HUES64 (cell line): ENCODE measurements around the gene SERINC1.

ENCODE experiments used
- H3K27ac ChIP-seq: 2 replicates; pipeline ENCODE4 v1.7.0; 2013; ENCODE audit warnings: low read depth, low read length, inconsistent platforms
- H3K27me3 ChIP-seq: 2 replicates; pipeline ENCODE4 v1.6.1; 2013; ENCODE audit warnings: mild to moderate bottlenecking, low read length; ENCODE audit not compliant: insufficient read depth
- H3K36me3 ChIP-seq: 2 replicates; pipeline ENCODE4 v1.6.1; 2013; ENCODE audit warnings: mild to moderate bottlenecking, low read length; ENCODE audit not compliant: insufficient read depth
- H3K4me1 ChIP-seq: 2 replicates; pipeline ENCODE4 v1.6.1; 2013; ENCODE audit warnings: mild to moderate bottlenecking, low read length, moderate library complexity; ENCODE audit not compliant: insufficient read depth
- H3K4me3 ChIP-seq: 2 replicates; pipeline ENCODE4 v1.5.1; 2013; ENCODE audit warnings: mild to moderate bottlenecking, low read length, moderate library complexity
- H3K9ac ChIP-seq: 2 replicates; pipeline ENCODE4 v1.6.1; 2013; ENCODE audit warnings: mild to moderate bottlenecking, low read depth, low read length
- H3K9me3 ChIP-seq: 2 replicates; pipeline ENCODE4 v1.6.1; 2013; ENCODE audit warnings: low read depth, low read length; ENCODE audit not compliant: insufficient read depth
- WGBS: fragments of 150-250, 120-280 bp; methylation state at CpG from one replicate; pipeline ENCODE4 v1.1.7; 2013; ENCODE audit warnings: missing lambda C conversion rate; 5-methylcytosine and 5-hydroxymethylcytosine counted together

The SERINC1 gene

GRCh38 chr6:122408240-122408639 is 63.4 kb downstream of the SERINC1 start:
- 91% methylated on average over 1 of the region's 1 CpG for WGBS
- Histone ChIP-seq H3K27ac (no peak overlapping the region), H3K9me3 (no peaks in the 10 kb centered on the region), H3K4me1 (peaks cover 12% of the 10 kb centered on the region), H3K36me3 (peaks cover 13% of the 10 kb centered on the region), H3K4me3 (no peak overlapping the region), H3K27me3 (no peaks in the 10 kb centered on the region), H3K9ac (no peak overlapping the region)

GRCh38 chr6:122407712-122408111 is 63.9 kb downstream of the SERINC1 start:
- no peak overlapping the region for H3K27ac ChIP-seq
- H3K4me3 ChIP-seq = no peak overlapping the region
- WGBS = 78% methylated on average over 4 of the region's 4 CpGs
- H3K36me3 ChIP-seq = peaks cover 8% of the 10 kb centered on the region
- H3K9ac ChIP-seq = no peak overlapping the region
- no peaks in the 10 kb centered on the region for H3K27me3 ChIP-seq
- H3K9me3 ChIP-seq = no peaks in the 10 kb centered on the region
- peaks cover 12% of the 10 kb centered on the region for H3K4me1 ChIP-seq

GRCh38 chr6:122406187-122406586 is 65.4 kb downstream of the SERINC1 start:
- no peak overlapping the region for H3K4me3 ChIP-seq
- no peaks in the 10 kb centered on the region for H3K9me3 ChIP-seq
- H3K9ac ChIP-seq = no peak overlapping the region
- H3K27ac ChIP-seq = no peak overlapping the region
- H3K4me1 ChIP-seq = peaks cover 12% of the 10 kb centered on the region
- 71% methylated on average over 1 of the region's 1 CpG for WGBS
- H3K36me3 ChIP-seq = no peaks in the 10 kb centered on the region
- peaks cover 1% of the 10 kb centered on the region; the same call in 1 of the 2 replicates for H3K27me3 ChIP-seq

GRCh38 chr6:122405417-122405816 is 66.2 kb downstream of the SERINC1 start:
- H3K4me1 ChIP-seq = peaks cover 16% of the 10 kb centered on the region
- H3K36me3 ChIP-seq = no peaks in the 10 kb centered on the region
- H3K9ac ChIP-seq = no peak overlapping the region
- WGBS = 94% methylated on average over 1 of the region's 1 CpG
- no peak overlapping the region for H3K27ac ChIP-seq
- H3K4me3 ChIP-seq = no peak overlapping the region
- H3K9me3 ChIP-seq = no peaks in the 10 kb centered on the region
- peaks cover 9% of the 10 kb centered on the region for H3K27me3 ChIP-seq

- Histone ChIP-seq H3K27ac (no peak overlapping the region), H3K4me1 (peaks cover 17% of the 10 kb centered on the region), H3K9ac (no peak overlapping the region), H3K27me3 (peaks cover 15% of the 10 kb centered on the region), H3K4me3 (no peak overlapping the region), H3K36me3 (no peaks in the 10 kb centered on the region), H3K9me3 (no peaks in the 10 kb centered on the region)
- 94% methylated on average over 2 of the region's 2 CpGs for WGBS
Observed at GRCh38 chr6:122404444-122404843, 67.2 kb downstream of the SERINC1 start.

GRCh38 chr6:122401104-122401503 is 70.5 kb downstream of the SERINC1 start:
- WGBS = 95% methylated on average over 4 of the region's 4 CpGs

GRCh38 chr6:122400462-122401089 is 71.0 kb downstream of the SERINC1 start:
- peak overlapping the region; percentile 98 for H3K4me3 ChIP-seq
- no peak overlapping the region for H3K27ac ChIP-seq
- no peaks in the 10 kb centered on the region for H3K36me3 ChIP-seq
- H3K4me1 ChIP-seq = peaks cover 12% of the 10 kb centered on the region; the same call in 1 of the 2 replicates
- 70% methylated on average over 3 of the region's 4 CpGs for WGBS
- H3K9me3 ChIP-seq = no peaks in the 10 kb centered on the region
- no peak overlapping the region; the same call in 1 of the 2 replicates for H3K9ac ChIP-seq
- peaks cover 45% of the 10 kb centered on the region for H3K27me3 ChIP-seq

More at GRCh38 chr6:122401104-122401503, 70.5 kb downstream of the SERINC1 start:
- no peaks in the 10 kb centered on the region for H3K36me3 ChIP-seq
- peaks cover 40% of the 10 kb centered on the region for H3K27me3 ChIP-seq
- H3K4me1 ChIP-seq = peaks cover 17% of the 10 kb centered on the region
- no peak overlapping the region for H3K27ac ChIP-seq
- H3K9ac ChIP-seq = no peak overlapping the region
- H3K4me3 ChIP-seq = peak overlapping the region; percentile 98; the same call in 1 of the 2 replicates
- no peaks in the 10 kb centered on the region for H3K9me3 ChIP-seq

GRCh38 chr6:122400121-122400450 is 71.5 kb downstream of the SERINC1 start:
- Histone ChIP-seq H3K4me1 (peaks cover 11% of the 10 kb centered on the region; the same call in 1 of the 2 replicates), H3K4me3 (peak overlapping the region; percentile 98), H3K9me3 (no peaks in the 10 kb centered on the region), H3K9ac (peak overlapping the region; percentile 84), H3K27ac (no peak overlapping the region), H3K27me3 (peaks cover 50% of the 10 kb centered on the region), H3K36me3 (no peaks in the 10 kb centered on the region)
- under 1% methylated on average over 20 of the region's 20 CpGs for WGBS

GRCh38 chr6:122399348-122400120 is 72.1 kb downstream of the SERINC1 start, which contains the start of gene HSF2:
TSS of gene HSF2 (plus strand) at chr6:122399652. CDS start at chr6:122399738, 86 bp downstream.
- peak within 1 kb of the TSS; percentile 98 for H3K4me3 ChIP-seq
- peaks cover 11% of the 10 kb centered on the region; the same call in 1 of the 2 replicates for H3K4me1 ChIP-seq
- peak within 1 kb of the TSS; percentile 84 for H3K9ac ChIP-seq
- no peaks in the 10 kb centered on the region for H3K36me3 ChIP-seq
- peak within 1 kb of the TSS; percentile 50; the same call in 1 of the 2 replicates for H3K27ac ChIP-seq
- under 1% methylated on average over 82 of the region's 82 CpGs for WGBS
- H3K27me3 ChIP-seq = peaks cover 56% of the 10 kb centered on the region
- H3K9me3 ChIP-seq = no peaks in the 10 kb centered on the region

- no peak overlapping the region for H3K9ac ChIP-seq
- peaks cover 61% of the 10 kb centered on the region for H3K27me3 ChIP-seq
- H3K36me3 ChIP-seq = no peaks in the 10 kb centered on the region
- H3K4me1 ChIP-seq = peaks cover 11% of the 10 kb centered on the region; the same call in 1 of the 2 replicates
- WGBS = 6% methylated on average over 2 of the region's 2 CpGs
- no peak overlapping the region for H3K27ac ChIP-seq
- H3K9me3 ChIP-seq = no peaks in the 10 kb centered on the region
- peak overlapping the region; percentile 44 for H3K4me3 ChIP-seq
Observed at GRCh38 chr6:122399055-122399347, 72.6 kb downstream of the SERINC1 start.

GRCh38 chr6:122394016-122394415 is 77.6 kb downstream of the SERINC1 start:
- WGBS = 85% methylated on average over 5 of the region's 5 CpGs
- H3K27ac ChIP-seq = no peak overlapping the region
- no peak overlapping the region for H3K9ac ChIP-seq
- no peaks in the 10 kb centered on the region for H3K9me3 ChIP-seq
- H3K4me1 ChIP-seq = peaks cover 10% of the 10 kb centered on the region
- no peak overlapping the region for H3K4me3 ChIP-seq
- H3K36me3 ChIP-seq = no peaks in the 10 kb centered on the region
- peaks cover 96% of the 10 kb centered on the region for H3K27me3 ChIP-seq
